Retina (tissue), 1 donor: ENCODE measurements around the gene LFNG.

Source experiments
- DNase-seq: peaks from one replicate; pipeline ENCODE4 v3.0.0-alpha.2; 2016

Gene LFNG

GRCh38 chr7:2519119-2519930 lies at the start of gene LFNG:
TSS of gene LFNG (plus strand) at chr7:2519774. CDS start at chr7:2519862, 88 bp downstream.
- DNase-seq = peak; percentile 88

GRCh38 chr7:2470204-2471021 lies 49.2 kb upstream of the LFNG start:
- no peak for DNase-seq

- no peak for DNase-seq
Measured at GRCh38 chr7:2471022-2471329, 48.6 kb upstream of the LFNG start.

GRCh38 chr7:2471396-2471795 lies 48.2 kb upstream of the LFNG start:
- no peak for DNase-seq

DNA sequence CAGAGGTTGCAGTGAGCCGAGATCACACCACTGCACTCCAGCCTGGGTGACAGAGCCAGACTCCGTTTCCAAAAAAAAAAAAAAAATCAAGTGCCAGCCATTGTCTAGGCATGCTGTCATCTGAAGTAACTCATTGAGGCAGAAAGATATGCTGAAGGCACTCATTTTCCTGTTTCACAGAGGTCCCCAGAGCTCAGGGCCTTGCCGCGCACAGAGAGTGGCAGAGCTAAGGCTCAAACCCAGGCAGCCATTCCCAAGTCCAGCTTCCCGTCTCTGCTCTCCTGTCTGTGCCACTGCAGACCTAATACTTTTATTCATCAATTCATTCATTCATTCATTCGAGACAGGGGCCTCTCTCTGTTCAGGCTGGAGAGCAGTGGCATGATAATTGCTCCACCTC lies 46.8 kb upstream of the LFNG start:
- peak; percentile 57 for DNase-seq

DNA sequence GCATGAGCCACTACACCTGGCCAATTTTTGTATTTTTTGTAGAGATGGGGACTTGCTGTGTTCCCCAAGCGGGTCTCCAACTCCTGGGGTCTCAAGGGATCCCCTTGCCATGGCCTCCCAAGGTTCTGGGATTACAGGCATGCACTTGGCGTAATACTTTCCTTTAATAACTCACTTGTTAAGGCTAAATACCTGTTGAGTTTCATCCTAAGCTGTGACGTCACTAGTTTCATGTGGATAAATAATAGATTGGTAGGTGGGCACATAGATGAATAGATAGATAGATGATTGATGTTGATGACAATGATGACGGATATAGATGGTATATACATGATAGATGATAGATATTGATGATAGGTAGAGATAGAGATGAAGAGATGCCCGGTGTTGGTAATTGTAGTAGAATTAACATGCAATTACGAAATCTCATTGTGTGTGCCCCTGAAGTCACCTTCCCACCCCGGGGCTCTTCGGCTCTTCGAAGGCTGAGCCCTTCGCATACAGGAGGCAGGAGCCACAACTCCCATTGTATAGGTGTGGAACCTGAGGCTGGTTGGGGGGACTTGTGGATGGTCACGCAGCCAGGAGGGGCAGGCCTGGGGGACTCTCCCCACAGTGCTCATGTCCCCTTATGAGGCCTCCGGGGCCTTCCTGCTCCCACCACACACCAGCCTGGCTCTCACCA lies 45.9 kb upstream of the LFNG start:
- no peak for DNase-seq

DNA sequence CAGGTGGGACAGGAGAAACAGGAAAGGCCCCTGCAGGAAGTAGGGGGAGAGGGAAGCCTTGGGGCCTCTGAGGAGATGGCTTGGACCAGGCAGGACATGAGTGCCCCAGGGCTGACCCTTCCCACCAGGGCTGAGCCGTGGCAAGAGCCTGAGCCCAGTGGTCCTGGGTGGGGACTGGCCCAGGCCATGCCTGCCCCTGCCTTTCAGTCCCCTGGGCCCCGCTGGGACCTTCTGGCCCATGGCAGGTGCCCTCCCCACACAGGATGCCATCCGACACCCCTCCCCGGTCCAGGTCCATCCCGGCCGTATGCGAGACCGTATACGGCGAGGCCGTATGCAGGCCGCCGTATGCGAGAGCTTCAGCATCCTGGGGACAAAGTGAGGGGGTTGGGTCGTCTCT lies 45.4 kb upstream of the LFNG start:
- no peak for DNase-seq

DNA sequence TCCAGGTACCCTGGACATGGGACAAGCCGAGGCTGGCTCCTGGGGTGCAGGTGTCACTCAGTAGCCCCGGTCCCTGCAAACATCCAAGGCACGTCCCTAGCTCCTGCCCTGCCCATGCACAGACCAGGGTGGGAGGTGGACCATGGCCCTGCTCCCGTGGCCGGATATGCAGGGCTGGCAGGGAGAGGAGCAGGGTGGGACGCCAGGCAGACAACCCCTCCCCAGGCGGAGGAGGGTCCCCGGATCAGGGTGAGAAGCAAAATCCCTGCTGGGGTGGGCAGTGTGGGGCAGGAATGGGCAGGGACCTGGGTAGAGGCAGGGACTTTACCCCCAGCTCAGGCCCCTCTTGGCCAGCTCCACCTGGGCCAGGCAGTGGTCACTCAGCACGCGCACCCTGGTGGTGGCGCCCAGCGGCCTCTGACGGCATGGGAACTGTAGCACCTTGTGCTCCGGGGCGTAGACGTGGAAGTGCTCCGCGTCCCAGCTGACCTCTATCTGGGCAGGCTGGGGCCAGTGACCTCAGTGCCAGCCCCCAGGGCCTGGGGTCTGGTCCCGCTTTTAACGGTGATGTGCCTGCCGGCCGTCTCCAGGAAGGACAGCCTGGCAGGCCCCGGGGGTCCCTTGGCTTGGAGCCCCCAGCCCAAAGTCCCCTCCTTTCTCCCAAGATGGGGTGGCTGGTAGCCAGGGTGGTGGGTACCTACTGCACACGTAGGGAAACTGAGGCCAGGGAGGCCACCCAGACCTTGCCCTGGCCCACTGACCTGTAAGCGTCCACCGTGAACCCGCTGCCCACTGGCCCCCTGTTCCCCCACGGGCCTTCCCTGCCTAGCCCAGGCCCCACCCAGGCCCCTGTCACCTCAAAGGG lies 44.5 kb upstream of the LFNG start:
- no peak for DNase-seq

- DNase-seq = no peak
Measured at GRCh38 chr7:2475678-2476015, 43.9 kb upstream of the LFNG start.

DNA sequence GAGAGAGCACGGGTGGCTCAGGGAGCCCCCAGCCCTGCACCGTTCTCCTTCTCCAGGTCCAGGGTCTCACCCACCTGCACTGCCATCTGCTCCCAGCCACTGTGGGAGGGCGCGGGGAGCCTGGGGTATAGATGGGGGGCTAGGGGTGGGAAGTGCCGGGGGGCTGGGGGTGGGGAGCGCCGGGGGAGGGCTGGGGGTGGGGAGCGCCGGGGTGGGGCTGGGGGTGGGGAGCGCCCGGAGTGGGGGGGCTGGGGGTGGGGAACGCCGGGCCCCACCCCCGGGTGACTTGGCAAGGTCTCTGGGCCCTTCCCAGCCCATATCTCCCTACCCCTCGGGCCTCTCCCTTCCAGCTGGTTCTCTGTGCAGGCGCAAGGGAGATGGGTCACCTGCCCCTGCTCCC lies 43.3 kb upstream of the LFNG start, which contains the start of gene GRIFIN:
TSS of gene GRIFIN (minus strand) at position 101 of the 400 bp plus-strand sequence. CDS start at position 86, 15 bp downstream.
- no peak for DNase-seq

DNA sequence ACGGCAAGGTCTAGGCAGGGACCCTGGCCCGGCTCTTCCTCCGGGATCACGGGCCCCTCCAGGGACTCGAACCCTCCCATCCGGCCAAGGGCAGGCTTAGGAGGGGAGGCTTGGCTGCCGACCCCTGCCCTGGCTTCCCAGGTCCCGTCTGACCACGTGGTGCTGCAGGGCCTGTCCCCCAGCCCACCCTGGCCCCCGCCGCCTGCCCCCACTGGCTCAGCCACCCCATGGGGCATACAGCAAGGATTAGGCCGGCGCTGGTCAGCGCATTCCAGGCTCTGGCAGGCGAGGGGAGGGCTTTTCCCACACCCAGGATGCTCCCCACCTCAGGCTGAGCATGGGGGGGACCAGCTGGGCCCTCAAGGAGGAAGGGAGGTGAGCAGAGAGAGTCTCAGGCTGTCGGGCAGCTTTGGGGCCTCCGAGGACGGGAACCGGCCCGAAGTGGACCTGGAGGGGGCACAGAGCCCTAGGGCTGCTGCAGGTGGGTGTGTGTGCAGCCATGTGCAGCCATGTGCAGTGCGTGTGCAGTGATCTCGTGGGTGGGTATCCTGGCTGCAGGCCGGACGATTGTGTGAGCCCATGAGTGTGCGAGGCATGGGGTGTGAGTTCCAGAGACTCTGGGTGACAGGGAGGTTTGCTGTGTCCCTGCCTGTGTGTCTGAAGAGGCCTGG lies 42.7 kb upstream of the LFNG start:
- DNase-seq = no peak

- DNase-seq = peak; percentile 87
Measured at GRCh38 chr7:2477447-2478398, 41.9 kb upstream of the LFNG start.

GRCh38 chr7:2478399-2478785 lies 41.2 kb upstream of the LFNG start:
- no peak for DNase-seq

DNA sequence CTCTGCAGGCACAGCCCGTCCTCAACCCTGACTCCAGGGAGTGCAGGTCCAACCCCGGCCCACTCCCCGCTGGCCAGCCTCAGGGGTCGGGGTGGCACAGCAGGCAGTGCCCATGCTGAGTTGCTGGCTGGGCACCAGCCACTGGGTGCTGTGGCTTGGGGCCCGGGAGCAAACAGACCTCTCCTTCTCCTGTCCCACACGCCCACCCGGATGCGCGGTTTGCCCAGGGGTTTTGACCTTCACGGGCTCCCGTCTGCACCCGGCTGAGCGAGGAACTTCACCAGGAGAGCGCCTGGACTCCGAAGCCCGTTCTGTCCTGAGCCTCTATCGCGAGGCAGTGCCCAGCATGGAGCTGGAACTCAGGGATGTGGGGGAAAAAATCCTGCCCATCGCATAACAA lies 40.8 kb upstream of the LFNG start:
- DNase-seq = no peak

GRCh38 chr7:2479276-2480069 lies 40.1 kb upstream of the LFNG start:
- DNase-seq = no peak

GRCh38 chr7:2480070-2480408 lies 39.5 kb upstream of the LFNG start:
- DNase-seq = no peak

GRCh38 chr7:2481195-2481594 lies 38.4 kb upstream of the LFNG start:
- no peak for DNase-seq

DNA sequence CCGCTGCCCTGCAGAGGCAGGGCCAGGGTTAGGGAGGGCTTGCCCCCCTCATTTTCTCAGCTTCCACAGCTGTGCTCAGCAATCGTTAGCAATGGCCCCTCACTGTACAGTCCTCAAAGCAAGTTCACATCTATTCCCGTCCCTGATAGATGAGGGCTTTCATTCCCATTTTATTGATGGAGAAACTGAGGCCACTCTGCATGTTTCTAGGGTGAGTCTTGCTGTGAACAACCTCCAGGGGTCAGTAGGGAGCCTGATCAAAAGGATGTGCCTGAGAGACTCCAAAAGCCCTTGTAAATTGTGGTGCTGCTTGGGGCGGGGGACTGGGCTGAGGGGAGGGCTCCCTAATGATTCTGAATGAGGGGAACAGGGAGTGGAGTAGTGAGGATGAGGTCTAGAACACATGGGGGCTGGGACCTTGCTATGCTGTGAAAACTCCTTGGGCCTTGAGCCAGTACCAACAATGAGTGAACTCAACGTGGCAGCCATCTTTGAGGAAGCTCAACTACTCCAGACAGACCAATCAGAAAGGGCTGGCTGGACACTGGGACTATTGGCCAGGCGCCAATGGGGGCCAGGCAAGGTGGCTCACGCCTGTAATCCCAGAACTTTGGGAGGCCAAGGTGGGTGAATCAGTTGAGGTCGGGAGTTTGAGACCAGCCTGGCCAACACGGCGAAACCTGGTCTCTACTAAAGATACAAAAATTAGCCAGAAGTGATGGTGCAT lies 36.7 kb upstream of the LFNG start:
- DNase-seq = no peak

DNA sequence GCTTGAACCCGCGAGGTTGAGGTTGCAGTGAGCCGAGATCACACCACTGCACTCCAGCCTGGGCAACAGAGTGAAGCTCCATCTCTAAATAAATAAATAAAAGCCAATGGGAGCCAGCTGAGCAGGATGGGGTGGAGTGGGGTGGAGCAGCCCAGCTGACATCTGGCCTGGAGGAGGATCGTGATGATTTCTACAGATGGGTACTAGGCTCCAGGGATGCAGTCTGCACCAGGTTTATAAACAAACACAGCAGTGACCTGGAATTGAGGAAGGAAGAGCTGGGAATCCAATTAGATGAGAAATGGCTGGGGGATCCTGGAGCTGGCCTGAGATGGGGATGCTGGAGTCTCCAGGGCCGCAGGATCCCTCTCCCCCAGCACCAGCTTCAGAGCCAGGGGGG lies 36.1 kb upstream of the LFNG start:
- no peak for DNase-seq

- no peak for DNase-seq
Measured at GRCh38 chr7:2484868-2485267, 34.7 kb upstream of the LFNG start.
